Tibial nerve (tissue), 3 donors: ENCODE data around the gene GREM2.

Experiments
- CTCF ChIP-seq, 5 experiments: fragments of 200-600 bp in 3 of 5; fragments of 450-650 bp in 2 of 5; sonication (generic) in 3 of 5; IDR thresholded peaks; one replicate each; pipeline ENCODE4 v1.5.1; 2016 to 2019; ENCODE audit warnings: antibody characterized with exemption in 5 of 5, mild to moderate bottlenecking in 3 of 5, moderate library complexity in 2 of 5
- POLR2A ChIP-seq, 2 donors: fragments of 450-650 bp; IDR thresholded peaks; one replicate each; pipeline ENCODE4 v1.6.1; 2017; ENCODE audit warnings: antibody characterized with exemption in 2 of 2, mild to moderate bottlenecking in 2 of 2, moderate library complexity in 2 of 2

- TF ChIP-seq CTCF (IDR thresholded peaks at IDR 0.05) (no peak), POLR2A (IDR thresholded peaks at IDR 0.05) (no peak)
Observed at GRCh38 chr1:240646571-240647240, 34.8 kb upstream of the GREM2 start.
